Left forelimb (tissue), 1 donor: ENCODE results near the gene PDE1C.

Experiments used
- DNase-seq: peaks from one replicate; pipeline ENCODE4 v3.0.0-alpha.2; 2018; ENCODE audit warnings: low spot score

Gene PDE1C

GRCh38 chr7:31775556-31775955, 294.7 kb downstream of the PDE1C start:
- no peak for DNase-seq

DNA sequence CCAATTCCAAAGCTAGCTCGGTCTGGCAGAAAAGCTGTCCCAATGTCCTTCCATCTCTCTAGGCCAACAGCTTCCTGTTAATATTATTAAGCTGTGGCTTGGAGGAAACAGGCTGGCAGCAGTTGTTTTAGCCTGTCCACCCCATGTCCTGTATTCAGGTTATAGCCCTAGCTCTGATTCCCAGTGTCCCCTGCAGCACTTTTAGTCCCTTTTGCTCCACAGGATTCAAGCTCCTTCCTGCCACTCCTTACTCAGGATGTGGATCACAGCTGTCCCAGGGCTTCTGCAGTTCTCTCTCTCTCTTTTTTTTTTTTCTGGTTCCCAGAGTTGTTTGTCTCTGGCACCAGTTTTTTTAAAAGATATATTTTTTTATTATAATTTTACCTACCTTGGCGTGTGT, 298.0 kb downstream of the PDE1C start:
- no peak for DNase-seq

DNA sequence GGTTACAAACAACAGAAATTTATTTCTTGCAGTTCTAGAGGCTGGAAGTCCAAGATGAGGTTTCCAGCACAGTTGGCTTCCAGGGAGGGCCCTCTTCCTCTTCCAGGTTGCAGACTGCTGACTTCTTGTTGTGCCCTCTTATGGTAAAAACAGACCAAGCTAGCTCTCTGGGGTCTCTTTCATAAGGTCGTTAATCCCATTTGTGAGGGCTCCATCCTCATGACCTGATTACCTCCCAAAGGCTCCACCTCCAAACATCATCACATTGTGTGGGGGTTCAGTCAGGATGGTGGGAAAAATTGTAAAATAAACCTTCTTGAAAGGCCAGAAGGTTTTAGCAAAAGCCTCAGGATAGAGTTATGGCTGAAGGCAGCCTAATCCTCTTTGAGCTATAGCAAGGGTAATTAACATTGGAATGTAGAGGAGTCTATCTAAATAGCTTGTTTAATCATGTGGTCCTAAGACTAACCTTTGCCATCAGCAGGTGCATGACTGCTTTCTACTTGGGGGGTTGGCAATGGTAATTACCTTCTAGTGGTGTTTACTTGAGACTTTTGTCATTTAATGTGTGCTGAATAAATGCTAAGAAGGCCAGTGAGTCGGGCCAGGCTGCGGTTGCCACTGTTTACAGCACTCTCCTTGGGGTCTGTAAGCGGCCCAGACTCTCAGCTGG, 302.4 kb downstream of the PDE1C start:
- DNase-seq, result no peak

DNA sequence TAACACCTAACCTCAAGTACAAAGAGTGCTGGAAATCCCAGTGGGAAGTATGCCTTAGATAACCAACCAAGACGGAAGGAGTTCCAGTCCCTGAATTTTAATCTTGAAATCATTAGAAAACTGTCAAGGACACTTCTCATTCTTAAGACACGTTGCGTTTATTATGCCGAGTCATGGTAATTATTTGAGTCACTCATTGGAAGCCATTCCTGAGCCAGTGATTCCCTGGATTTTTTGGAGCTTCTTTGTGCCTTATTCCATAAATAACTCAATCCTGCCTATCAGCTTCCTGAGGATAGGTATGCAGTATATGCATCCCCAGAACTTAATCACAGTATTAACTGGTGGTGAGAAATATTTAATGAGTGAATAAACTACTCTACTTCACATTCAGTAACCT, 305.7 kb downstream of the PDE1C start:
- DNase-seq, result no peak

- no peak for DNase-seq
These were observed 306.7 kb downstream of the PDE1C start for GRCh38 chr7:31763548-31763947.

GRCh38 chr7:31761646-31762045, 308.6 kb downstream of the PDE1C start:
- no peak for DNase-seq

- DNase-seq, result no peak
These were observed 311.5 kb downstream of the PDE1C start for GRCh38 chr7:31758755-31759154.

- no peak for DNase-seq
These were observed 318.5 kb downstream of the PDE1C start for GRCh38 chr7:31751726-31752125.

GRCh38 chr7:31748084-31748483, 322.1 kb downstream of the PDE1C start:
- no peak for DNase-seq

DNA sequence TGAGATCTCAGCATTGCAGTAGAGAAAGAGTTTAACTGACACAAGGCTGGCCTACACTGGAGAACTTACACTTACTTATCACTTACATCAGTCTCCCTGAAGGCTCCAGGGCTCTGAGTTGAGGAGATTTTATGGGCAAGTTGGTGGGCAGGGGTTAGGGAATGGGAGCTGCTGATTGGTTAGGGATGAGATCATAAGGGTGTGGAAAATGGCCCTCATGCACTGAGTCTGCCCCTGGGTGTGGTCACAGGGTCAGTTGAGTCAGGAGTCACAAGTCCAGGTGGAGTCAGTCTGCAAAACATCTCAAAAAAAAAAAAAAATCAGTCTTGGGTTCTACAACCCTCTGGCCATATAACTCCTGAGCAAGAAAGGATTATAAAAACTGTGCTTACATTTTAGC, 322.7 kb downstream of the PDE1C start:
- DNase-seq, result no peak

- no peak for DNase-seq
These were observed 325.8 kb downstream of the PDE1C start for GRCh38 chr7:31744294-31744874.

DNA sequence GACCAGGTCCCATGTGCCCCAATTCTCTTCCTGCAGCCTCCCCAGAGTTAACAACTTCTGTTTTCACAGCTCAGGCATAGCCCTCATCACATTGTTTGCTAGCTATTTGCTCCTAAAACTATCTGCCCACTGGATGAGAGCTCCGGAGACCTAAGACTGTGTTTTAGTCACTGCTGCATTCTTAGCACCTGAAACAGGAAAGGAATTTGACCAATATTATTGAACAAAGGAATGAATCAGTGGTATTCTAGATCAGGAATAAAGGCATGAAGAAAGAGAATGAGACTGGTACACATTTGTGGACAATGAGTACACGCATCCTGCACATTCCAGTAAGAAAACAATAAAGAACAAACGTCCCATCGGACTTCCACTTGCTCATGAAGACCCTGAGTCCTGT, 328.4 kb downstream of the PDE1C start:
- DNase-seq, result no peak

- DNase-seq, result peak; percentile 71
These were observed 333.9 kb downstream of the PDE1C start for GRCh38 chr7:31735991-31736982.

- no peak for DNase-seq
These were observed 335.8 kb downstream of the PDE1C start for GRCh38 chr7:31734456-31734855.

DNA sequence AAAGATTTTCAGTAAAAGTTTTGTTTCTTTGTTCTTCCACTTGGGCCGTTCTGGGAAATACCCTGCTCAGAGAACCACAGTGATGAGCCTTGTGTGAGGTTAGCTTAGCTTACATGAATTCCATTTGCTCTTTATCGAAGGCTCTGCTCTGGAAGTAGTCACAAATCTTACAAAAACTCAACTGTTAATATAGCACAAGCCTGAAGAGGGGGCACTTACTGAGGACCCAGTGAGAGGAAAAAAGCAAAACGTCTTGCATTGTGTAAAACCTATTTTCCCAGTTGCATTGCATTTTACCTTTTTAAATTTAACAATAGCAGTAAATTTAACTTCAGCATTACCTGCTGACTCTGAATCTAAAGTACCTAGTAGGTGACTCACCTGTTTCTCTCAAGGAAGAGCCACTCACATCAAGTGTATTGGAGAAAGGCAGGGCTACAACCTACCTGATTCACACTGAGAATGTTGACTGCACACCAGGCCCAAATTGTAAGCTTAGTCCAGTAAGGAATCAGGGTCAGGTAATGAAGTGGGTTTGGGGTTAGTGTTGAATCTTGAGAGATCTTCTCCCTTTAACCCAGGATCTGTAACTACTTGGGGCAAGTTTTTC, 340.9 kb downstream of the PDE1C start:
- DNase-seq, result no peak

DNA sequence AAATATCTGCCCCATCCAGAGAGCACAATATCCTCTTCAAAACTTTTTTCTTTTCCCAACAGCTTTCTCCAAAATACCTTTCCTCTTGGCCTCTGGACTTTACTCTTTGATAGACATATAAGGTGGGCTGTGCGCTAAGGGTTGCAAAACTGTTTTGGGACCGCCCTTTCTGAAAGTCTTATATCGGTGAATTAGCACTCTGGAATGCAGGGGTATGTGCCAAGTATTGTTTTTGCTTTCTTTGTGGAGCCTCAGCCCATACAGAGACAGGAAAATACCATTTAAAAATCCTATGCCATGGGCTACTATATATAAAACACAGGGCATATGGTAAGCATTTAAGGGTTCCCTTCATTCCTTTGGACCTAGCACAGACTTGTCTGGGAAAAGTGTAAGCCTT, 345.5 kb downstream of the PDE1C start:
- DNase-seq, result no peak

DNA sequence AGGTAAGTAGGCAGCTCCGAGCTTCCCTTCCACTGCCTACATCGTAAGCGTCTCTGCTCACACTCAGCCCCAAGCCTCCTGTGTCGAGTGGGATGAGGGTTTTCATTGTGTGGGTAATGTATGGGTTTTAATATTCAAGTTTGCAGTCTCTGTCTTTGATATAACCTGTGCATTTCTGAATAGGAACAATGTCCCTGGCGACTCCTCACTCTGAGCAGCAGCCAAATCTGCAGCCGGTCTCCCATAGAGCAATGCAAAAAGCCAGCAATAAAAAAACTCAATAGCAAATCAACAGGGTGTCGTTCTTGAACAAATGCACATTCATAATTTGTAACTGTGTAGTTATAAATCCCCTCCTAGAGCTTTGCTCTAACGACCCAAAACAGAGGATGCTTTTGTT, 349.8 kb downstream of the PDE1C start:
- DNase-seq, result no peak

- DNase-seq, result no peak
These were observed 353.9 kb downstream of the PDE1C start for GRCh38 chr7:31716355-31716754.

DNA sequence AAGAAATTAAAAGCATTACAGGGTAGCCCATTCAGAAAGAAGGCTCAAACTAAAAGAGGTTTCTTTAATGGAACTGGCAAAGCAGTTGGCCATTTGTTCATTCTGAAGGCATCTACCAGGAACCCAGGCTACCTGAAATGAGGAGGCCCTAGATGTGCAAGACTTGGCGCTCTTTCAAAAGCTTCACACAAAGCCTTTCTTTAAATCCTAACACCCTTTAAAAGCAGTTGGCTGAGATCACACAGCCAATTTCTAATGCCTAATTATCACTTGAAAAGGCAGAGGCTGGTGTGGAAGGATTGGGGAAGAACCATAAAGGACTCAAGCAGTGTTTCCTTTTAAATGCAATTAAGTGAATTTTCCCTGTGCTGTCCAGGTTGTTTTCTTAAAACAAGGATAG, 360.0 kb downstream of the PDE1C start:
- no peak for DNase-seq

GRCh38 chr7:31707089-31707488, 363.1 kb downstream of the PDE1C start:
- no peak for DNase-seq

GRCh38 chr7:31705377-31705776, 364.8 kb downstream of the PDE1C start:
- DNase-seq, result no peak

- DNase-seq, result no peak
These were observed 367.9 kb downstream of the PDE1C start for GRCh38 chr7:31702354-31702753.
